ENCODE data around the gene RHOF. TPM values are rescaled to one million over a fixed set of nuclear protein-coding genes. Genes with fewer than 3 reads are reported as not detected.
A peak's percentile ranks its signal among the peaks of the same experiment; 100 is the strongest.

Gene RHOF
- total and polyA plus RNA-seq, 2 of the 13 experiments (the other 11 are each of a cell fraction or from before 2014, with no cell fraction given), result 14.6 to 32.2 TPM

DNA sequence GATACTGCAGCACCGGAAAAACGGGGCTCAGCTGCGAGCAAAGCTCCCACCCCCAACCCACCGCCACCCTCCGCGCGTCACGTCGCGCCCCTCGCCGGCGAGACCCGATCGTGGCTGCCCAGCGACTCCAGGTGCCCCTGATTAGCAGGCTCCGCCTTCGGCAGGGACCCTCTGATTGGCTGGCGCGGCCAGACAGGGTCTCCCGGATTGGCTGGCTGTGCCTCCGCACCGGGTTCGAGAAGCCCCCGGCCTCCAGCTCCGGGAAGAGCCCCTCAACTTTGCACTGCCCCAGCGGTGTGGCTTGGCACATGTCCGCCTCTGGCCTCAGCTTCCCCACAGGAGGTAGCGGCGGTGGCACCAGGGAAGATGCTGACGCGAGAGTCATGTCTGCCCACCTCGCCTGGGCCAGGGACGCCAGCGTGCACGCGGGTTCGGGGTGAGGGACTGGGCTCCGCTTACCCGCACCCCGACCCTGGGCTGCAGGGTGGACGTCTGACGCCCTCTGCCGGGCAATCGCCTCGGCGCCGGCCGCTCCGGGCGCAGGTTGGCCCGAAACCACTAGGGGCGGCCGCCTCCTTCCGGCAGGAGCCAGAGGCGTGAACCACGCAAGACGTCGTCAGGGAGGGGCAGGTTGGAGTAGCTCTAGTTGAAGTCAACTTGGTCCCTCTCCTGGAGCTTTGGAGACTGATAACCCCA lies 498 bp upstream of the RHOF start (continued):
- TF ChIP-seq, protein P1, sequence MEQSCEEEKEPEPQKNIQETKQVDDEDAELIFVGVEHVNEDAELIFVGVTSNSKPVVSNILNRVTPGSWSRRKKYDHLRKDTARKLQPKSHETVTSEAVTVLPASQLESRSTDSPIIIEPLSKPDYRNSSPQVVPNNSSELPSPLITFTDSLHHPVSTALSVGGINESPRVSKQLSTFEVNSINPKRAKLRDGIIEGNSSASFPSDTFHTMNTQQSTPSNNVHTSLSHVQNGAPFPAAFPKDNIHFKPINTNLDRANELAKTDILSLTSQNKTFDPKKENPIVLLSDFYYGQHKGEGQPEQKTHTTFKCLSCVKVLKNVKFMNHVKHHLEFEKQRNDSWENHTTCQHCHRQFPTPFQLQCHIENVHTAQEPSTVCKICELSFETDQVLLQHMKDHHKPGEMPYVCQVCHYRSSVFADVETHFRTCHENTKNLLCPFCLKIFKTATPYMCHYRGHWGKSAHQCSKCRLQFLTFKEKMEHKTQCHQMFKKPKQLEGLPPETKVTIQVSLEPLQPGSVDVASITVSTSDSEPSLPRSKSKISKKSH (CRISPR knock-in tag; IDR thresholded peaks at IDR 0.05; ENCODE audit: borderline replicate concordance), result no peak
- TF ChIP-seq EEA1 (CRISPR knock-in tag; IDR thresholded peaks at IDR 0.05; ENCODE audit: borderline replicate concordance) (no peak; the same call in 1 of the 2 replicates), ZSCAN21 (CRISPR knock-in tag; IDR thresholded peaks at IDR 0.05; ENCODE audit: borderline replicate concordance) (peak; percentile 68), HNRNPUL1 (IDR thresholded peaks at IDR 0.05; ENCODE audit: low read depth, low read length) (0 out of 2 replicates have a peak, but pooled peaks have one; percentile 12), JDP2 (CRISPR knock-in tag; IDR thresholded peaks at IDR 0.05; ENCODE audit: borderline replicate concordance) (no peak), KMT2A (CRISPR knock-in tag; IDR thresholded peaks at IDR 0.05) (peak; percentile 55; the same call in 1 of the 2 replicates), CBX5 (CRISPR knock-in tag; IDR thresholded peaks at IDR 0.05; ENCODE audit: borderline replicate concordance) (peak; percentile 69), ZNF160 (CRISPR knock-in tag; IDR thresholded peaks at IDR 0.05) (no peak), ZSCAN25 (CRISPR knock-in tag; IDR thresholded peaks at IDR 0.05) (peak; percentile 42; the same call in 1 of the 2 replicates), NFATC3 (CRISPR knock-in tag; IDR thresholded peaks at IDR 0.05) (peak; percentile 86; the same call in 1 of the 2 replicates), PCBP2 (optimal IDR thresholded peaks at IDR 0.05; ENCODE audit: low read depth, low read length, poor library complexity, severe bottlenecking) (no peak), PHF21A (CRISPR knock-in tag; IDR thresholded peaks at IDR 0.05) (peak; percentile 79), KAT2B (IDR thresholded peaks at IDR 0.05; ENCODE audit: borderline replicate concordance, low read depth, low read length) (no peak), DPF2 (CRISPR knock-in tag; IDR thresholded peaks at IDR 0.05; ENCODE audit: borderline replicate concordance, low read depth) (no peak), ZNF367 (CRISPR knock-in tag; IDR thresholded peaks at IDR 0.05; ENCODE audit: borderline replicate concordance) (peak; percentile 63; the same call in 1 of the 2 replicates), REXO4 (CRISPR knock-in tag; IDR thresholded peaks at IDR 0.05; ENCODE audit: borderline replicate concordance) (0 out of 2 replicates have a peak, but pooled peaks have one; percentile 16)
- TF ChIP-seq, protein P2, sequence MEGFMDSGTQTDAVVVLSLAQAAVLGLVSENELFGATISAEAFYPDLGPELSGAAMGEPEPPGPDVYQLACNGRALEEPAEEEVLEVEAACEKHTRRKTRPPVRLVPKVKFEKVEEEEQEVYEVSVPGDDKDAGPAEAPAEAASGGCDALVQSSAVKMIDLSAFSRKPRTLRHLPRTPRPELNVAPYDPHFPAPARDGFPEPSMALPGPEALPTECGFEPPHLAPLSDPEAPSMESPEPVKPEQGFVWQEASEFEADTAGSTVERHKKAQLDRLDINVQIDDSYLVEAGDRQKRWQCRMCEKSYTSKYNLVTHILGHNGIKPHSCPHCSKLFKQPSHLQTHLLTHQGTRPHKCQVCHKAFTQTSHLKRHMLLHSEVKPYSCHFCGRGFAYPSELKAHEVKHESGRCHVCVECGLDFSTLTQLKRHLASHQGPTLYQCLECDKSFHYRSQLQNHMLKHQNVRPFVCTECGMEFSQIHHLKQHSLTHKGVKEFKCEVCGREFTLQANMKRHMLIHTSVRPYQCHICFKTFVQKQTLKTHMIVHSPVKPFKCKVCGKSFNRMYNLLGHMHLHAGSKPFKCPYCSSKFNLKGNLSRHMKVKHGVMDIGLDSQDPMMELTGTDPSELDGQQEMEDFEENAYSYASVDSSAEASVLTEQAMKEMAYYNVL (CRISPR knock-in tag; IDR thresholded peaks at IDR 0.05; ENCODE audit: borderline replicate concordance), result no peak
- TF ChIP-seq, protein P3, sequence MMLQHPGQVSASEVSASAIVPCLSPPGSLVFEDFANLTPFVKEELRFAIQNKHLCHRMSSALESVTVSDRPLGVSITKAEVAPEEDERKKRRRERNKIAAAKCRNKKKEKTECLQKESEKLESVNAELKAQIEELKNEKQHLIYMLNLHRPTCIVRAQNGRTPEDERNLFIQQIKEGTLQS (CRISPR knock-in tag; IDR thresholded peaks at IDR 0.05), result no peak
- TF ChIP-seq, protein P4, sequence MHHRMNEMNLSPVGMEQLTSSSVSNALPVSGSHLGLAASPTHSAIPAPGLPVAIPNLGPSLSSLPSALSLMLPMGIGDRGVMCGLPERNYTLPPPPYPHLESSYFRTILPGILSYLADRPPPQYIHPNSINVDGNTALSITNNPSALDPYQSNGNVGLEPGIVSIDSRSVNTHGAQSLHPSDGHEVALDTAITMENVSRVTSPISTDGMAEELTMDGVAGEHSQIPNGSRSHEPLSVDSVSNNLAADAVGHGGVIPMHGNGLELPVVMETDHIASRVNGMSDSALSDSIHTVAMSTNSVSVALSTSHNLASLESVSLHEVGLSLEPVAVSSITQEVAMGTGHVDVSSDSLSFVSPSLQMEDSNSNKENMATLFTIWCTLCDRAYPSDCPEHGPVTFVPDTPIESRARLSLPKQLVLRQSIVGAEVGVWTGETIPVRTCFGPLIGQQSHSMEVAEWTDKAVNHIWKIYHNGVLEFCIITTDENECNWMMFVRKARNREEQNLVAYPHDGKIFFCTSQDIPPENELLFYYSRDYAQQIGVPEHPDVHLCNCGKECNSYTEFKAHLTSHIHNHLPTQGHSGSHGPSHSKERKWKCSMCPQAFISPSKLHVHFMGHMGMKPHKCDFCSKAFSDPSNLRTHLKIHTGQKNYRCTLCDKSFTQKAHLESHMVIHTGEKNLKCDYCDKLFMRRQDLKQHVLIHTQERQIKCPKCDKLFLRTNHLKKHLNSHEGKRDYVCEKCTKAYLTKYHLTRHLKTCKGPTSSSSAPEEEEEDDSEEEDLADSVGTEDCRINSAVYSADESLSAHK (CRISPR knock-in tag; IDR thresholded peaks at IDR 0.05; ENCODE audit: borderline replicate concordance), result no peak
- TF ChIP-seq, protein P5, sequence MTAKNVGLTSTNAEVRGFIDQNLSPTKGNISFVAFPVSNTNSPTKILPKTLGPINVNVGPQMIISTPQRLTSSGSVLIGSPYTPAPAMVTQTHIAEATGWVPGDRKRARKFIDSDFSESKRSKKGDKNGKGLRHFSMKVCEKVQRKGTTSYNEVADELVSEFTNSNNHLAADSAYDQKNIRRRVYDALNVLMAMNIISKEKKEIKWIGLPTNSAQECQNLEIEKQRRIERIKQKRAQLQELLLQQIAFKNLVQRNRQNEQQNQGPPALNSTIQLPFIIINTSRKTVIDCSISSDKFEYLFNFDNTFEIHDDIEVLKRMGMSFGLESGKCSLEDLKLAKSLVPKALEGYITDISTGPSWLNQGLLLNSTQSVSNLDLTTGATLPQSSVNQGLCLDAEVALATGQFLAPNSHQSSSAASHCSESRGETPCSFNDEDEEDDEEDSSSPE (CRISPR knock-in tag; IDR thresholded peaks at IDR 0.05), result peak; percentile 66
- TF ChIP-seq, protein P6, sequence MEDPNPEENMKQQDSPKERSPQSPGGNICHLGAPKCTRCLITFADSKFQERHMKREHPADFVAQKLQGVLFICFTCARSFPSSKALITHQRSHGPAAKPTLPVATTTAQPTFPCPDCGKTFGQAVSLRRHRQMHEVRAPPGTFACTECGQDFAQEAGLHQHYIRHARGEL (CRISPR knock-in tag; IDR thresholded peaks at IDR 0.05), result no peak; the same call in 1 of the 2 replicates

Data from HepG2 (cell line).